HG02759 (cell line): ENCODE data around the gene CCN5.

Experiments used
- ATAC-seq: cut with Tn5 transposase; IDR thresholded peaks from one replicate; pipeline ENCODE4 v1.9.1; 2021; ENCODE audit warnings: mild to moderate bottlenecking, moderate library complexity; ENCODE audit not compliant: unreplicated experiment

The CCN5 gene

GRCh38 chr20:44735816-44736169 lies 20.6 kb downstream of the CCN5 start:
- no peak for ATAC-seq

- ATAC-seq = no peak
These were observed 21.2 kb downstream of the CCN5 start for GRCh38 chr20:44736170-44737021.

DNA sequence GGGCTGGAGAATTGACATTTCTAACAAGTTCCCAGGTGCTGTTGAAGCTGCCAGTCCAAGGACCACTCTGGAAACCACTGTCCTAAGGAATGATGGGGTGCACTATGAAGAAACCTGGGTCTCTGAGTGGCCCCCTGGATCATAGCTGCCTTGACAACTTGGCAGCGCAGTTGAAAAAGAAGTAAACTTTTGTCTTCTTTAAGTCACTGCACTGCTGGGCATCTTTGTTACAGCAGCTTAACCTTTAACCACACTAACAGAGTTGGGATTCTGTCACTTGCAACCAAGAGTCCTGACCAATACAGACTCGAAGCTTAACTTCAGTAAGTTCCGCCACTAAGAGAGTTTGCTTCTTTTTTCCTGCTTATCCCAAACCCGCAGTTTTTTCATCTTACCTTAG lies 21.9 kb downstream of the CCN5 start:
- no peak for ATAC-seq

DNA sequence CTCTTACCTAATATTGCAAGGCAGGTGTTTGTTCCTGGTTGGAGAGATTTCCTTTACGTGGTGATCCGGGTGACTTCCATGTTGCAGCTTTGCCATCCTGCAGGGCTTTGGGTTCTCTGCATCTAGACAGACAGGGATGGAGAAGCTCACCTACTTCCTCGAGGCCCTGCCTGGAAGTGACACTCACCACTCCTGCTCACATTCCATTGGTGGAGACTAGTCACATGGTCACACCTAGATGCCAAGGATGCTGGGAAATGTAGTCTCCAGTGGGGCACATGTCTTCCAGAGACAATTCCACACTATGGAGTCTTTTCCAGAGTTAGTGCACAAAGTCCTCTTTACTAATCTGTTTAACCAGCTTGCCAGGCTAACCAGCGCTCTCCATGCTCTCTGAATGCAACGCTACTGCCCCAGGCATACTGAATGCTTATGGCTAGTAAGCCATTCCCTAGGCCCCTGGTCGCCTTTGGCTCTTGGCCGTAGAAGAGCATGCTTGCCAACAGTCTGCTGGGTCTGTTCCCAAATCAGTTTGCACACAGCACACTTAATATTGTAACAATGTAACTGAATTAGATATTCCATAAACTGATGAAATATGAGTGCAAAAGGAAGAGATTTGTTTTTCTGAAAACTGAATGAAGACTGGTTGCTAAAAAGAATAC lies 23.8 kb downstream of the CCN5 start:
- no peak for ATAC-seq

- no peak for ATAC-seq
These were observed 24.8 kb downstream of the CCN5 start for GRCh38 chr20:44739942-44740341.

- no peak for ATAC-seq
These were observed 27.3 kb downstream of the CCN5 start for GRCh38 chr20:44742304-44743079.

- no peak for ATAC-seq
These were observed 28.0 kb downstream of the CCN5 start for GRCh38 chr20:44743080-44743701.

DNA sequence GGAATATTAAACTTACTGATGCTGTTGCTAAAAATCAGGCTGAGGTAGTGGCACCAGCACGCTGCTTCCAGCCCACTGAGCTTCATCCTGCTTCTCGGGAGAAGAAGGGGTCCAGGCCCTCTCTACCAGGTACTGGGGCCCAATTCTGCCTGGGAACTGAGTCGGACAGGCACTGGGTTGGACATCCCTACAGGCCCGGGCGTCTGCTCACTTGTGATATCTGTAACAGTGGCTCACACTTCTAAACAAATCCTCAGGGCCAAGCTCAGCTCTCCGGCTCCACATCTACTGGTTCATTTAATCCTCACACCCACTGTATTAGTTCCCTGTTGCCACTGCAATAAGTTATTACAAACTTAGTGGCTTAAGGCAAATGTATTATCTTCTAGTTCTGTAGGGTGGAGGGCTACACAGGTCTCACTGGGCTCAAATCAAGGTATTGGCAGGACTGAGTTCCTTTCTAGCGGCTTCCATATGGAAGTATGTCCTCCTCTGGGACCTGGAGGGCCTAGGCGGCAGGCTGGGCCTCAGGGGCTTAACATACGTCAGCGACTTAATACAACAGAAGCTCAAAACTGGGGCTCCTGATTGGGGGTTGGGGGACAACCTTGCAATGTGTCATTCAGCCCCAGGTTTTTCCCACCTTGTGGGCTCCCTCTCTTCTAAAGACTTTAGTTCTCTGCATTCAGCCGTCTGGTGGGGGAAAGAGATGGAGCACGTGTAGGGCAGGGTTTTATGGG lies 28.9 kb downstream of the CCN5 start:
- no peak for ATAC-seq

DNA sequence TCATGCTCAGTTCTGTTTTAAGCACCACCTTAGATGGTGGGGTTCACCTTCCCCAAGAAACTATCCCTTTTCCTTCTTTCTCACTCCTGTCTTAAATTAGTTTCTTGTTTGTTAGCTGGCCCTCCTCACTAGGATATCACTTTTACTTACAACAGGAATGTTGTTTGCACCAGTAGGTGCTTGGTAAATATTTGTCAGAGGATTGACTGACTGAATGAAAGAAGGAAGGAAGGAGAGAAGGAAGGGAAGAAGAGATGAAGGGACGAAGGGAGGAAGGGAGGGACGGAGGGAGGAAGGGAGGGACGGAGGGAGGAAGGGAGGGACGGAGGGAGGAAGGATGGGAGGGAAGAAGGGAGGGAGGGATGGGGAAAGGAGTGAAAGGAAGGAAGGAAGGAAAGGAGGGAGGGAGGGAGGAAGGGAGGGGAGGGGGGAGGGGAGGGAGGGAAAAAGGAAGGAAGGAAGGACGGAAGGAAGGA lies 30.0 kb downstream of the CCN5 start:
- ATAC-seq = no peak

DNA sequence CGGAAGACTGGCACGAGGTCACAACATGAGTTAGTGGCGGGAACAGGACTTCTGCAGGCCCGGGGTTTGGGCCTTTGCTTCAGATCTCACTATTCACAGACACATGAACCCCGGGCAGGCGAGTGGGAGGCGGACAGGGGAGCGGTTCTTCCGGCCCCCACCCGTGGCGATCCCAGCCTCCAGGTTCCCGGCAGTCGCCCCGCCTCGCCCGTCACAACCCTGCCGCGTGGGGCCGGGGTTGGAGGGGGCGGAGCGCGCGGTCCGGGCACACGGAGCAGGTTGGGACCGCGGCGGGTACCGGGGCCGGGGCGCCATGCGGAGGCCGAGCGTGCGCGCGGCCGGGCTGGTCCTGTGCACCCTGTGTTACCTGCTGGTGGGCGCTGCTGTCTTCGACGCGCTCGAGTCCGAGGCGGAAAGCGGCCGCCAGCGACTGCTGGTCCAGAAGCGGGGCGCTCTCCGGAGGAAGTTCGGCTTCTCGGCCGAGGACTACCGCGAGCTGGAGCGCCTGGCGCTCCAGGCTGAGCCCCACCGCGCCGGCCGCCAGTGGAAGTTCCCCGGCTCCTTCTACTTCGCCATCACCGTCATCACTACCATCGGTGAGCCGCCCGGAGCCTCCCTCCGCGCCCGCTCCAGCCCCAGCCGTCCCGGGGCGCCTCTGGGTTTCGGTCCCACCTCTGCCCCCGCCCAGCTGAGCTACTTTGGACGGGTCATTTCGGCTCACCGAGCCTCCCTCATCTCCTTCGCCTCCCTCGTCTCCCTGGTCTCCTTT lies 30.6 kb downstream of the CCN5 start, which contains the start of gene KCNK15:
TSS of gene KCNK15 (plus strand) at position 268 of the 769 bp plus-strand sequence. CDS start at position 314, 46 bp downstream.
- no peak for ATAC-seq

GRCh38 chr20:44746367-44747165 lies 31.4 kb downstream of the CCN5 start:
- ATAC-seq = no peak

GRCh38 chr20:44747166-44748004 lies 32.2 kb downstream of the CCN5 start:
- no peak for ATAC-seq

- ATAC-seq = no peak
These were observed 32.8 kb downstream of the CCN5 start for GRCh38 chr20:44748005-44748370.

GRCh38 chr20:44750081-44750805 lies 35.1 kb downstream of the CCN5 start:
- ATAC-seq = no peak

GRCh38 chr20:44752099-44752931 lies 37.1 kb downstream of the CCN5 start:
- ATAC-seq = no peak

- ATAC-seq = no peak
These were observed 39.4 kb downstream of the CCN5 start for GRCh38 chr20:44754554-44754953.
